ENCODE measurements around the gene OGFR.

The OGFR gene

GRCh38 chr20:62802026-62802712 lies 2.5 kb upstream of the OGFR start:
- DNase-seq, result no peak

DNA sequence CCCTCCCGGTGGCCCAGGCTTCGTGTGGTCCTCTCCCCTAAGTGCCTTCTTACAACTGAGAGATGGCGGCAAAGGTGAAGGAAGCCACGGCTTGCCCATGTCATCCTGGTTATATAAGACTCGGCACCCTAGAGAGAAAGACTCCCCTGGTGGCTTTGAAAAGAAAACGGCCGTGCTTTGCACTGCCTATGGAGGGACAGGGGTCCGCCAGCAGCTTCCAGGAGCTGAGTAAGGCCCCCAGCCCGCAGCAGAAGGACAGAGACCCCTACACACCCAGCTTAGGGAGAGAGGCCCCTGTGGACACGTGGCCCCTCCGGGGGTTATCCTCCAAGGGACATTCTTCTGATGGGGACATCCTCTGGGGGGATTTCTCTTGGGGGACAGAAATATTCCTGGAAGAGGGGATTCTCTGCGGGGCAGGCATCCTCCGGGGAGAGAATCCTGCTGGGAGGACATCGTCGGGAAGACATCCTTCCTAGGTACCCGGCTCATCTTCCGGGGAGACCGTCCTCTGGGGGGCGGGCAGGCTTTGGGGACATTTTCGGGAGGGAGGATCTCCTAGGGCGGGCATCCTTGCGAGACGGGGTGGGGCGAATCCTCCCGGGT lies 511 bp upstream of the OGFR start:
- no peak for DNase-seq

DNA sequence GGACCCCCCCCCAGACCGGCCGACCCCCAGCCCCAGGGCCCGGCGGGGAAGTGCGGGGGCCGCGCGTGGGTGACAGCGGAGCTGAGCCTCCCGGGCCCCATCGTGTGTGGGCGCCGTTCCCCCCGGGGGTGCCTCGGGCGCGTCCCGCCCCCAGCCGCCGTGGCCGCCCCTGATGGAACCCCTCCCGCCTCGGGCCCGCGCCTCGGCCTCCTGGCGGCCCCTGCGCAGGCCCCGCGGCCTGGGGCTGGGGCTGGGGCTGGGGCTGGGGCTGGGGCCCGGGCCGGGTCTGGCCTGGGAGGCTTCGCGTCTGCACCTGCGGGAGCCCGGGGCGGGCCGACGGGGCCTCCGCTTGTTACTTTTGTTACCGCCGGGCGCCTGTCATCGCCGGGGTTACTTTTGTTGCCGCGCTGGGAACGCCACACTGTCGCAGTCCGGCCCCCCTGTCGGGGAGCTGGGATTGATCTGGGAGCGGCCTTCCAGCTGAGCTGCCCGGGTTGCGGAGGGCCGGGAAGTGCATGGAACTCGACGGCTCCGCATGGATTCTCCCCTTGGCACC lies 598 bp downstream of the OGFR start:
- peak; percentile 39 for DNase-seq

GRCh38 chr20:62805711-62806382 lies 1.2 kb downstream of the OGFR start:
- DNase-seq, result no peak

DNA sequence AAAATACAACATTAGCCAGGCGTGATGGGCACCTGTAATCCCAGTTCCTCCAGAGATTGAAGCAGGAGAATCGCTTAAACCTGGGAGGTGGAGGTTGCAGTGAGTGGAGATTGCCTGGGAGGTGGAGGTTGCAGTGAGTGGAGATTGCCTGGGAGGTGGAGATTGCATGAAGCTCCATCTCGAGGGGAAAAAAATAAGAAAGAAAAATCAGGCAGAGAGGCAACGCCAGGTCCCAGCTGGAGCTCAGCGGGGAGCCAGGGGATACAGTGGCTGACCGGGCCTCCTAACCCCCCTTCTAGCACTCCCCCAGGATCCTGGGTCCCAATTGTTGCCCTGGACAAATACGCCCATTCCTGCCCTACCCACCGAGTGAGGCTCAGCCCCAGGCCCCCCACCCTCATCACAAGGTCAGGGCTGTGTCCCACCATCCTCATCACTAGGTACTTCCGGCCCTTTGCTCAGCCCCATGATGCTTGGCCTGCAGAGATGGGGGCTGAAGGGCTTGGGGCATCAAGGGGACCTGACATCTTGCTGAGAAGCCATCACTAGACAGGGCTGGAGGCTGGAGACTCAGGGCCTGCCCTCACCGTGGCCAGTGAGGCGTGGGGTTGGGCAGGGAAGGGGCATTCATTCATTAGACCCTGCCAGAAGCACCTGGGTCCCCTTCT lies 1.9 kb downstream of the OGFR start:
- DNase-seq, result no peak

GRCh38 chr20:62807444-62808210 lies 3.0 kb downstream of the OGFR start:
- no peak for DNase-seq

- peak; percentile 64 for DNase-seq
These were observed 3.7 kb downstream of the OGFR start for GRCh38 chr20:62808211-62808865.

DNA sequence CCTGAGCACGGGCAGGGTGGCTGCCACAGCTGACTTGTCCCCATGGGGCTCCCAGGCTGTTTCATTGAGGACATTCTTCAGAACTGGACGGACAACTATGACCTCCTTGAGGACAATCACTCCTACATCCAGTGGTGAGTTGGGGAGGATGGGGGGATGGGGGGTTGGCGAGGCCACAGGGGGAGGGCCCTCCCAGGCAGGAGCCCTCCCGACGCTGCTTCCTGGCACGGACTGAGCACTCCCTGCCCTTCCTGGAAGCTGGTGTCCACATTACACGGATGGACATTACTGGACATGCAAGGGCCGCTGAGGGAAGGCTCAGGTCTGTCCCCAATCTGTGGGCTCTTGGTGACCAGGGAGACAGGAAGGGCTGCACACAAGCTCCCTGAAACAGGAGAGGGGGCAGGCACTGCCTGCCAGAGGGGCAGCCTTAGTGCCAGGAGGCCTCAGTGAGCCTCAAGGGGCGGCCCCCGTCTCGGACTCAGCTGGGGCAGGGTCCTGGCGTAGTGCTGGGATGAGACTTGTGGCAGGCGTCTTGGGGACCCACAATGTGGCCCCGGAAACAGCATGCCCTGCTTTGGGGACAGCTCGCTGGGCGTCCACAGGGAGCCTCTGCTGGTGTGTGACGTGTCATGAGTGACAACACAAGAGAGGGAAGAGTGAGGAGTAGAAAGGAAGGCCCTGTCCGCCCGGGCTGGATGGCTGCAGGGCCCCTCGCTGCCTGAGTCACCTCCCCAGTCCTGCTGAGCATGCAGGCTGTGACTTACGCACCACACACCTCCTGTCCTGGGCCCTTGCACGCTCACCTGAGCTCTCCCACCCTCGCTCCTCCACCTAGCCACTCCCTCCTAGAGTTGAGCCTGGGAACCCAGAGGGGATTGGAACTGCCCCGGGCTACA lies 5.1 kb downstream of the OGFR start:
- DNase-seq, result no peak

DNA sequence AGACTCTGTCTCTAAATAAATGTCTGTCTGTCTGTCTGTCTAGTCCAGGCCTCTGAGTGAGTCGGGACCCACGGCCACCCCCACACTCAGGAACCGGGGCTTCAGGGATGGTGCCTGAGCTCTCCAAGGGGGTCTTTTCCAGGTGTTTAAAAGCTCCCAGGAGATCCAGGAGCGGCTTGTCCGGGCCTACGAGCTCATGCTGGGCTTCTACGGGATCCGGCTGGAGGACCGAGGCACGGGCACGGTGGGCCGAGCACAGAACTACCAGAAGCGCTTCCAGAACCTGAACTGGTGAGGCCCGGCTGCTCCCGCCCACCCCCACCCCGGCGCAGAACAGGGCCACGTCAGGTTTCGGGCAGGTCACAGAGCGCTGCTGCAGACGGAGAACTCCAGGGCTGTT lies 6.7 kb downstream of the OGFR start:
- no peak for DNase-seq

DNA sequence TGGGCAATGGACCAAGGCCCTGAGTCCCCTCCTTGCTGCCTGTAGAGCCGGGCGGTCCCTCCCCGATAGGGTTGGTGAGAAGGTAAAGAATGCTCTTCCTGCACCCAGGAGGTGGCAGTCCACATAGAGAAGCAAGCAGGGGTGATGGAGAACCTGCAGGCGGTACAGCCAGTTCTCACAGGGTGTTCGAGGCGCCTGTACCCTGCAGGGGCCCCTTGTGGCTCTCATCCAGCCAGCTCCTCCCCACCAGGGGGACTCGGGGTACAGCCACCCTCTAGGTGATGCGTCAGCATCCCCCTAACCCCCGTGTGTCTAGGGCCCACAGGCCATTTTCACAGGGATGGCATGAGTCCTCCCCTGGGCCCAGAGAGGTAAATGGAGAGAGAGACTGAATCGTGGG lies 7.1 kb downstream of the OGFR start:
- no peak for DNase-seq

DNA sequence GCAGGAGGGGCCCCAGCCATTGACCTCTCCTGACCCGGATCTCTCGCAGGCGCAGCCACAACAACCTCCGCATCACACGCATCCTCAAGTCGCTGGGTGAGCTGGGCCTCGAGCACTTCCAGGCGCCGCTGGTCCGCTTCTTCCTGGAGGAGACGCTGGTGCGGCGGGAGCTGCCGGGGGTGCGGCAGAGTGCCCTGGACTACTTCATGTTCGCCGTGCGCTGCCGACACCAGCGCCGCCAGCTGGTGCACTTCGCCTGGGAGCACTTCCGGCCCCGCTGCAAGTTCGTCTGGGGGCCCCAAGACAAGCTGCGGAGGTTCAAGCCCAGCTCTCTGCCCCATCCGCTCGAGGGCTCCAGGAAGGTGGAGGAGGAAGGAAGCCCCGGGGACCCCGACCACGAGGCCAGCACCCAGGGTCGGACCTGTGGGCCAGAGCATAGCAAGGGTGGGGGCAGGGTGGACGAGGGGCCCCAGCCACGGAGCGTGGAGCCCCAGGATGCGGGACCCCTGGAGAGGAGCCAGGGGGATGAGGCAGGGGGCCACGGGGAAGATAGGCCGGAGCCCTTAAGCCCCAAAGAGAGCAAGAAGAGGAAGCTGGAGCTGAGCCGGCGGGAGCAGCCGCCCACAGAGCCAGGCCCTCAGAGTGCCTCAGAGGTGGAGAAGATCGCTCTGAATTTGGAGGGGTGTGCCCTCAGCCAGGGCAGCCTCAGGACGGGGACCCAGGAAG lies 7.7 kb downstream of the OGFR start:
- DNase-seq, result no peak

DNA sequence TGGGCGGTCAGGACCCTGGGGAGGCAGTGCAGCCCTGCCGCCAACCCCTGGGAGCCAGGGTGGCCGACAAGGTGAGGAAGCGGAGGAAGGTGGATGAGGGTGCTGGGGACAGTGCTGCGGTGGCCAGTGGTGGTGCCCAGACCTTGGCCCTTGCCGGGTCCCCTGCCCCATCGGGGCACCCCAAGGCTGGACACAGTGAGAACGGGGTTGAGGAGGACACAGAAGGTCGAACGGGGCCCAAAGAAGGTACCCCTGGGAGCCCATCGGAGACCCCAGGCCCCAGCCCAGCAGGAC lies 8.2 kb downstream of the OGFR start:
- no peak for DNase-seq

GRCh38 chr20:62813588-62813987 lies 9.0 kb downstream of the OGFR start:
- no peak for DNase-seq

GRCh38 chr20:62814060-62814708 lies 9.5 kb downstream of the OGFR start:
- no peak for DNase-seq

DNA sequence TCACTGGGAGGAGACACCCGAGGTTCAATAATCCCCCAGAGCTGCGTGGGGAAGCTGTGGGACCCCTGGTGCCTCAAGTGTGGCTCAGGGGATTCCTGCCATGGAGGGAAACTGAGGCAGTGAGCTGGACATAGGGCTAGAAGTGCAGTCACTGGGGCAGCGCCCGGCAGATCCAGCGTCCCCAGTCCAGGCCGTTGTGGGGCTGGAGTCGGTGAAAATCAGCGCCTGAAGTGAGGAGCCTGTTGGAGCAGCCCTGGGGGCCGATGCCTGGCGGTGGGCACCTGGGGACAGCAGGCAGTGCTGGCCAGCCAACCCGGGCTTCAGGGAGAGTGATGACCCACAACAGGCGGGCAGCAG lies 10.1 kb downstream of the OGFR start:
- DNase-seq, result no peak

DNA sequence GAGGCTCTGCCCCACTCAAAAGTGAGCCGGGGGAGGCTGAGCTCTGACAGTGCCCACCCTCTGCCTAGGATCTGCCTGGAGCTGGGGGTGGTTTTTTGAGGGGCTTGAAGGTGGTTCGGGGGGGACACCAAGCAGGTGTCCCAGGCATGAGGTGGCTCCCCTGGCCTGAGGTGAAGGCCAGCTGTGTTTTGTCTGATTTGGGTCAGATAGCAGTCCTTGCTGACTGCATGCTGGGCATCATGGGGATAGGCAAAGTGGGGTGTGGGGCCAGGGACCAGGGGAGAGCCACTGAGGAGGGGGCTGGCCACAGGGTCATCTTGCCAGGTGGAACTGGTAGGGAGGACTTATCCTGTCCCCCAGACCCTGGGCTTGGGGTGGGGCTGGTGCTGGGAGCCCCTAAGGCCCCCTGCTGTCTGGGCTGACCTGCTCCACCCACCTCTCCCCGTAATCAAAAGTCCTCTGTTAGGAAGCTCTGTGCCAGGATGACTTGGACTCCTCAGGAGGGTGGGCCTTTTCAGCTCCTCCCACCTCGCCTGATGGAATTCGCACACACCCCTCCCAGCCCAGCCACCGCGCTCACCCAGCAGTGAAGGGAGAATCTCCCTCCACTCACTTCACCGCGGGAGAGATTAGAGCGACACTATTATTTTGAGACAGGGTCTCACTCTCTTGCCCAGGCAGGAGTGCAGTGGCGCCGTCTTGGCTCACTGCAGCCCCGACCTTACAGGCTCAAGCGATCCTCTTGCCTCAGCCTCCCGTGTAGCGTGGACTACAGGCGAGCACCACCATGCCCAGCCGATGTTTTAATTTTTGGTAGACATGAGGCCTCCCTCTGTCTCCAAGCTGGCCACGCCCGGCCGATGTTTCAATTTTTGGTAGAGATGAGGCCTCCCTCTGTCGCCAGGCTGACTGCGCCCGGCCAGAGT lies 10.7 kb downstream of the OGFR start:
- no peak for DNase-seq

DNA sequence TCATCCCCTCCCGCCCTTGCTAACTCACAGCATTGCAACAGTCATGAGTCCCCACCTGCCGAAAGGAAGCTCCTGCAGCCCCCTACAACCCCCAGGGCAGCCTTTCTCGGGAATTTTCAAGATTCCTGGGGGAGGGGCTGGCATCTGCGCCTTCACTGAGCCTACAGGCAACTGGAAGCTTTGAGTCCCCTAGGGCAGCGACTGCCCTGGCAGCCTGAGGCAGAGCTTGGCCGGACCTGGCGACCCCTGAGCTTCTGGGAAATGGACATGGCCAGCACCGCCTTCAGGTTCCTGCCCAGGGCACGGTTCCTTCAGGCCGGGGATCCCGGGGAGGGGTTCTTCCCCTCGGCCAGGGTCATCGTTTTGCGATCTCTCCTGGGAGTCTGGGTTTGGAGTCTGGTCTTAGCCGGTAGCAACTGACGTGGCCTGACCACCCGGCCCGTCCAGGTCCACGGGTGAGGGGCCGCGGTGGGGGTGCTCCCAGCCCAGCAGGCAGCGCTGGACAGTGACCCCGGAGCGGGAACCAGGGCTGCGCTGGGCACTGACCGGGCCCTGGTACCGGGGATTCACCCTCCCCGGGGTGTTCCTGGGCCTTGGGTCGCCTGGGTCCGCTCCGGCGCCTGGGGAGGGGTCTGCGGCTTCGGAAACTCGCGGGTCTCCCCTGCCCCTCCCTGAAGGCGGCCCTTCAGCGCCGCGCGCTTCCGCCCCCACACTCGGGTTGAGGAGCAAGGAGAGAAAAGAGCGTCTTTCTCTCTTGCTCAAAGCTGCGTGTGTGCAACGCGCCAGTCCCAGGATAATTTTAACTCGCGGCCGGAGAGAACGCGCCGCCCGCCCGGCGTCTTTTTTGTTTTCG lies 11.6 kb downstream of the OGFR start:
- peak; percentile 45 for DNase-seq
